HG03175 (cell line): ENCODE results near the gene LBX2.

Source experiments
- ATAC-seq: cut with Tn5 transposase; IDR thresholded peaks from one replicate; pipeline ENCODE4 v1.9.1; 2021; ENCODE audit warnings: mild to moderate bottlenecking, moderate library complexity; ENCODE audit not compliant: unreplicated experiment

Gene LBX2

DNA sequence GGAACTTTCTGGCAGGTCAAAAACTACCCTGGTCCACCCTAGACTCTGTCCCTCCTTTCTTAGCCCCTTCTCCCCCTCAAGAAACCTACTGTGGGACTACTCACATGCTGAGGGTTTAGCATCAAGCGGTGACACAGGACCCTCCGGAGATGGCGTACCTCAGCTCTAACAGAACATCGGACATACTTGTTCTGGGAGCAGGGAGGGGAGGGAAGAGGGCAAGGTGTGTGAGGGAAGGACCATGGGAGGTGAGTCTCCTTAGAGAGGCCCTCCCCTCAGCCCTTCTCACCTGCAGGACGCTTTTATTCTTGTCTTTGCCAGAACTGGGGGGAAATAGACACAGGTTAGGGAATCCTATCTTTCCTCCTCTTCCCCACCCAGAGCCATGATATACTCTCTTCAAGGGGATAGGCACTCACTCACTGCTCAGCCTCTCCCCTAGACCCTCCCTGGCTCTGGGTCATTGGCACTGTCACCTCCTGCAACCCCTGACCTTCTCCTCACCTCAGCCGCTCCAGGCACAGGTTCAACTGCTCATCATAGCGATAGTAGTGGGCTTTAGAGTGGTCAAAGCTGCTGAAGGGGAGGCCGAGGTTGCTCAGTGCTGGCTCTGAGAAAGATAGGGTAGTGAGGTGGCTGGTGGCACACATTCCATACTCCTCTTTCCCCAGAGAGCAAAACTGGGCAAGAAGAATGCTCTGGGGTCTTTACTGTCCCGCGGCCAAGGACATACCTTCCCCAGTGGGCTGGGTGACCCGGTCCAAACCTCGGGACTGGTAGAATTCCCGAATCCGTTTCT lies 6.2 kb upstream of the LBX2 start:
- ATAC-seq: no peak

DNA sequence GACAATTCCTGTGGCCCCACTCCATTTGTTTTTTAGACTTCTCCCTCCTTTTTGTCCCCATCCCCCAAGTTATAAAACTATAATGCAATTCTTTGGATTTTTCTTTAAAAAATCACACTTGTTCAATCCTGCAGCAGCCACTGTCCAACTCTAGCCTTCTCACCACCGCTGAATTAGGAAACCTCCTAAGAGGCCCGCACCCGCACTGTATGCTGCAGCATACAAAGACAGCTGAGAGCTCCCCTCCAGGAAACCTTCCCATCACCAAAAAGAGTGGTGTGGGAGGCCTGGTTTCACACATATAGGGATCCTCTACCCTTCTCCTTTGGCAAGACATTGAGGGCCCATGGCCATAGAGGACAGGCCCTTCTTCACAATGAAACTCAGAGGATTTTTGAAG lies 5.2 kb upstream of the LBX2 start:
- ATAC-seq: no peak

DNA sequence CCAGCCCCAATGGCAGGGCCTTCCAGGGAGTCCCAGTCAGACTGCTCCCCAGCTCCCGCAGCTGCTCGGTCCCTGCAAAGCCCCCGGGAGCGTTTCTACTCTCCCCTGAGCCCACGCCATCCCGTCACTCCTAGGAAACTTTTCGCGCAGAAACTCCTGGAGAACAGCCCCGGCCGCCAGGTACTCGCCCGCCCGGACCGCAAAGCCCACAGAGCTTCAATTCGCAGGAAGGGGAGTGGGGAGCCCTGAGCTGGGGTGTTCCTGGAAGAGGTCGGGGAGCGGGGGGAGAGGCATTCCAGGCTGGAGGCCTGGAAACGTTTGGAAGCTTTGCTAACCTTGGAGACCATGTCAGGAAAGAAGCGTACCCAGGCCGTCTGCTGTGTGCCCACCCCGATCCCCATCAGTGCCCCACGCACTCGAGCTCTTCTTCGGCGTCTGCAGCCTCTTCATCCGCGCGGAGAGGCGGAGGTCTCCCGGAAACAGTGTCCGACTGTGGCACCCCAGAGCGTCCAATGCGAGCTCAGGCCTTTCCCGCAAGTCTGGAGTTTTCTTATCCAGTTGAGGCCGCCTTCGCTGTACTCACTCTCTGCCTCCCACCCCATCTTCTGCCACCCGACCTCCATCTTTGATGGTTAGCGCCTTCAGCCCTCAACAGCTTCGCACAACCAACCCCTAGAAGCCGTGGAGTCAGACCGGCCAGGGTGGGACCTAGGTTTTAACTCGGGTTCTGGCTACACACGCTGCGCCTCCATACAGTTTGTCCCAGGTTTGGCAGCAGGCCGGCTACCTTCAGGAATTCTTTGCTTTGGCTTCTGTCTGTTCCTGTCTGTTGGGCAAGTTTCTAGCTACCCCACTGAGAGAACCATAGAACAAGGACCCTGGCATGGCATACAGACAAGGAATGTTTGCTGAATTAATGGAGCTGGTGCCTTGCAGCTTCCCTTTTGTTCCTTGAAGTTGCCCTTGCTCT lies 4.4 kb upstream of the LBX2 start:
- no peak for ATAC-seq

DNA sequence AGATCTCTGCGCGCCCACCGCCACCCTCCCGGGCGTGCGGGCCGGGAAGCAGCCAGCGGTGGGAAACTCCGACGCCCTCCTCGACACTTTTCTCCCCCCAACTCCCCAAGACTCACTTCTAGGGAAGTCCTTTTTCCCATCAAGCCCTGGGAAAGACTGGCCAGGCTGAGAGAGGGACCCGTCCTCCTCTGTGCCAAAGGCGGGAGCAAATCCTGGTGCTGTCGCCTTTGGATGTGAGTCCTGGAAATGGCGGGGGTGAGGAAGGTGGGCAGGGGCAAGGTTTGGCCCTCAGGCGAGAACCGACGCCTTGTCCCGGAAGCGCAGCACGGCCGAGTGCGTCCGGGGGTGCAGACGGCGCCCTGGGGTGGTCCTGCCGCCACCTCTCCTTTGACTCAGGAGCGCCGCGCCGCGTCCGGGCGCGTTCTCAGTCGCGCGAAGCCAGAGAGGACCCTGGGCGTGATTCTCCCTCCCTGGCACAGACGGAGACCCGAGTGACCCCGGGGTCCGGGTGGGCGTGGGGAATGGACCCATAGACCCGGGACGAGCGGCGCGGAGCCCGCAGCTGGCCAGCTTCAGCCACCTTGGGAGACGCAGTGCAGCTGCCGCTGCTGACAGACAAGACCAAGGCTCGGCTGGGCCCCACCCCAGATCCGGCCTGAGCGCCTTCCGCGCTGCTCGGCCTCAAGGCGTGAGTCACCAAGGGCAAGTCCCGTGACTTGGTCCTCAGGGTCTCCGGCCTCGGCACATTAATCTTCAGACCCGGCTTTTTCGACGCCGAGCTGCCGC lies 3.5 kb upstream of the LBX2 start:
- ATAC-seq: peak; percentile 29

DNA sequence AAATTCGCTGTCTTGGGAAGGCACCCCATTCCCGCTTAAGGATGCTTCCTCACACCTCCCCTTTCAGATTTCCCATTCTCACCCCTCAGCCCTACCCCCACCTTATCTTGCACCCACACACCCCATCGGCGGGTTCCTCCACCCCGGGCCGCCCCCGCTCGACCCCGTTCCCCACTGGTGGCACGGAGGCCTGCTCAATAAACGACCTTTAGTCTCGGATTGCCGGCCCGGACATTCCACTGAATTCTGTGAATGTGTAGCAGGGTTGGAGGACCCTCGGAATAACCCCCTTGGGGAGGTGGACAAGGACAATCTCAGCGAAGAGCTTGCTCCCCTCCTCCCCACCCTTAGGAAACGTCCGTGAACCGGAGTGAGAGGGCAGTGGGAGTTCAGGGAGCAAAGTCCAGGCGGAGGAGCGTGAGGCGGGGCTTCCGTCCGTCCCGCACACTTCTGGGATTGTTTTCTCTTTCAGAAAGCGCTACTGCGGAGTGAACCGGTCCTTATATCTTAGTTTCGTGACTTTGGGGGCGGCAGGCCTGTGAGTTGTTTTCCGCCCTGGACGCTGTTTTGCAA lies 2.8 kb upstream of the LBX2 start:
- no peak for ATAC-seq

DNA sequence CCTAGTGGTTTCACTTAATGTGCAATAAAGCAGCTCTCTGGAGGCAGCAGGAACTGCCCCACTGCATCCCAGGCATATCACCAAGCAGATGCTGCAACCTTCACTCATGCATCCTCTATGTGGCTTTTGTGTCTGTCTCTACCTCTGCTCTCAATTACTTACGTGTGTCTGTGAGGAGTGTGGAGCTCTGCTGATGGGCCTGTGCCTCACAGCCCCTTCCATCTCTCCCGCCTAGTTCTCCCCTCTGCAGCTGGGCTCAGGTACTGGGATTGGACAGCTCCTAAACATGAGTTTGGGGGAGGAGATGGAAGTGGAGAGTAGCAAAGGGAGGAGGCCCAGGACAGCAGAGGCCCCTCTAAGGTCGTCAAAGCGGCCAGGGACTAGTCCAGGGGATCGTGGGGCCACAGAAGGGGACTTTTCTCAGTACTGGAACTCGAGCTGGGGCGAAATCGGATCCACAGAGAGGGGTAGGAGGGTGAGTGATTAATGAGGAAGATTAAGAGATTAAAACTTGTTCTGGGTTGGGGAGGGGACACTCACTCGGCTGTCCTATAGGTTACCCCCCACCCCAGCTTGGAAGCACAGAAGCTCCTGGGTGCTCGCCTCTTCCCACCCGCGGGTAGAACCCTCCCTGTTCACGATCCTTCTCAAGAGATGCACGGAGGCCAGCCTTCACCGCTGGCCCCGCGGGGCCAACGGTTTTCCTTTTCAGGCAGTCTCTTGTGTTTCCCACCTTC lies 2.1 kb upstream of the LBX2 start:
- no peak for ATAC-seq

DNA sequence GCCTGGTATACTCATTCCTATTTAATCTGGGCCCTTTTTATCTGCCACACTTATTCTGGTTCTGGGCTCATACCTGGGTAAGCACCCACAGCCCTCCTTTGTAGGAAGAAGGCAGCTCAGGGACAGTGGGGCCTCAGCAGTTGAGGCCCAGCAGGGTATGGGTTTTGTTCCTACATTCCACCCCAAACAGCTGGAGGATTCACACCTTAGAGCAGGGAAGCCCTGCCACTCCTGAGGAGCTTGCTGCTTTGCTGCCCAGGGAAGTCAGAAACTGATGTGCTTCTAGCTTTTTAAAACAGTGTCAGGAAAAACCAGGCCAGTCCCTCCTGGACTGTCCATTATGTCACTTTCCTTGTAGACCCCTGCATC lies 1.2 kb upstream of the LBX2 start:
- ATAC-seq: no peak

DNA sequence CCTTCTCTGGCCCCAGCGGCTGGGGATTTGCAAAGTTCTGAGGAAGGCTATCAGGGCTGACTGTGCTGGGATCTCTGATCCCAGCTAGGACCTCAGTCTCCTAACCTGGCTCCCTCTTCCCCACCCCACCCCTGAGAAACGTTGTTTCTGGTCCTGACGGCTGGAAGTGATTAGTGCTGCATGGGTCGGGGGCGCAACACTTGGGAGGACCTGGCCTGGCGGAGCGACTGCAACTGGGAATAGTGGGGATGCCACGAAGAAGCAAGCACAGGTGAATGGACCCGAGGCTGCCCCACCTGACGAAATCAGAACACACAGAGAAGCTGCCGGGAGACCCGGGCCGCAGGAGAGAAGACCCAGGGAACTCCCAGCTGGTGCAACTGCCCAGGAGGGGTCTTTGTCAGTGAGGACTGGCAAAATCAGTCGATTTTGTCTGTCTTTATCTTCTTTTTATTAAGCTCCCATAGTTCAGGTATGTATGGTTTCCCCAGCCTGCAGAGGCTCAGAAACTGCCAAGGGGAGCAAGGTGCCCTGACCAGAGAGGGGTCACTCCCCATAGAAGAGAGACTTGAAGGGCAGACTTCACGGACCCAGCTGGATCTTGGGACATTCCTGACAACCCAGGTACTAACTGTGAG lies 656 bp upstream of the LBX2 start:
- no peak for ATAC-seq

DNA sequence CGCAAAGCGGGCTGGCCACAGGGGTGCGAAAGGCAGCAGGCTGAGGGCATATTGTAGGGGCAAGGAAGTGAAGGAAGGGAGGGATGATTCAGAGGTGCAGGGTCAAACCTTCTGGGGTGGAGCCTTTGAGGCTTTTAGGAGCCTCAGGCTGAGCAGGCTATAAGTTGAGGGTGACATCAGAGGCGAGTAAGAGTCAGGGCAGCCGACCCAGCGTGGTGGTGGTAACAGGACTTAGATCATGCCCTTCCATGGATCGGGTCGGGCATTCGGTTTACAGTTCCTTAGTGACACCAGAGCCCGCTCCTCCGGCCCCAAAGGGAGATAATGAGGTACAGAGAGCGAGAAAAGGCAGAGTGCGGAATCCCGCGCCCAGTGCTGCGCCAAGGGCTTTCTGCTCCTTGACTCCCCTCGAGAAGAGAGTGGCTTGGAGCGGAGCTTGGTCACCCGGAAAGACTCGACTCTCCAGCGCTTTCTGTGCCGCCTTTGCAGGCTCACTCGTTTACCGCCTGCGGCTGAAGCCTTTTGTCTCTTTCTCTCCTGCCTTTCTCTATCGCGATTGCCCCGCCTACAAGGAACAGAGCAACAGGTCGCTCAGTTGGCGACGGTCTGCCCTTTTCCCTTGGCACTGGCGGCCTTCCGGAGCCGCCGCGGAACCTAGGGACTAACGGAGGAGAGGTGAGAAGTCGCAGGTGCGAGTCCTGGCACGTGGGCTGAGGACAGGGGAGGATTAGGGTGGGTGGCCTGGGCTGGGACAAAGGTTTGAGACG lies 720 bp downstream of the LBX2 start:
- peak; percentile 28 for ATAC-seq

DNA sequence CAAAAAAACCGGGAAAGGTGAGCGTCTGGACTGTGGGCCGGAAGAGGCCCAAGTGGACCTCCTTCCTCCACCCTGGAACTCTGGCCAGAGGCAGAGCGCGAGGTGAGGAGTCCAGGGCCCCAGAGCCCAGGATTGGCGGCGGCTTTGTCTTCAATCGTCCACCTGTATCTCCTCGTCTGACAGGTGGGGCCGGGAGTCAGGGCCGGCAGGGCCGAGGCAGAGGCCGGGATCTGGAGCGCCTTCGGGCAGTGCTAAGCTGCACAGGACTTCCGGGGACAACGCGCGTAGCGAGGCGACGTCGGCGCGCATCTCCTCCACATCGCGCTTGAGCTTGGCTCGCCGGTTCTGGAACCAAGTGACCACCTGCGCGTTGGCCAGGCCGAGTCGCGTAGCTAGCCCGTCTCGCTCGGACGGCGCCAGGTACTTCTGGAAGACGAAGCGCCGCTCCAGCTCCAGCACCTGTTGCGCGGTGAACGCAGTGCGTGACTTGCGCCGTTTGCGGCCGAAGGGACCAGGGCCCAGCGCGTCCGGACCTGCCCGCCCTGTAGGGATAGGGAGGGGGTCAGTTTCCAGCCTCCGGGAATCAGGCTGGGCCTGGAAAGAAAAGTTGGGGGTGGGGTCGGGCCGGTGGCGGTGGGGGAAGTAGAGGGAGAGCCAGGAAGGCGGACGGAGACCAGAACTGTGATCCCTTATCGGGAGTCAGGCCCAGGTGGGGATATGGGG lies 1.5 kb downstream of the LBX2 start:
- no peak for ATAC-seq

DNA sequence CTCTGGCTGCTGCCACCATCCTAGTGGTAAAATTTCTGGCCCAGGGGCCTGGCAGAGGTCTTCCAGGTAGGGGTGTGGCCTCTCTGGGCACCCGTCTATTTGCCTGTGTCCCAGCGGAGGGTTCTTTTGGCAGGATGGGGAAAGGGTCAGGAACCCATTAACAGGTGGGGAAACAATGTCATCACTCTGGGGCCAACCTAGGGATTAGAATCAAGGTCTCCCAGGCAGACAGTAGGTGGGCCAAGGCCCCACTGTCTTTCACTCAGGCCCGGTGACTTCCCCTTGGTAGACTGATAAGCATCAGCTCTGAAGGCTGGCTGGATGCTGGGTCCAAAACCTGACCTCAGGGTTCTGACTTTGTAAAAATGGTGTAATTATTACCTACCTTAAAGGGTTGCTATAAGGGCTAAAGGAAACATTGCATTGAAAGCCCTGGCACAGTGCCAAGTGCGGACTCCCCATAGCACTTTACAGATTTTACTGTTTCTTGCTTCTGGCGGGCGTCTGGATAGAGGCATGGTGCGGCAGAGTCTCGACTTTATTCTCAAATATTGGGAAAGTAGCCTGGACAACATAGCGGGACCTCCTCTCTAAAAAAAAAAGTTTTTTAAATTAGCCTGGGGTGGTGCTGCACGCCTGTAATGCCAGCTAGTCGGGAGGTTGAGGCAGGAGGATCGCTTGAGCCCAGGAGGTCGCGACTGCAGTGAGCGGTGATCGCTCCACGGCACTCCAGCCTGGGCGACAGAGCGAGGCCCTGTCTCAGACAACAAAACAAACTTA lies 2.2 kb downstream of the LBX2 start:
- ATAC-seq: no peak

DNA sequence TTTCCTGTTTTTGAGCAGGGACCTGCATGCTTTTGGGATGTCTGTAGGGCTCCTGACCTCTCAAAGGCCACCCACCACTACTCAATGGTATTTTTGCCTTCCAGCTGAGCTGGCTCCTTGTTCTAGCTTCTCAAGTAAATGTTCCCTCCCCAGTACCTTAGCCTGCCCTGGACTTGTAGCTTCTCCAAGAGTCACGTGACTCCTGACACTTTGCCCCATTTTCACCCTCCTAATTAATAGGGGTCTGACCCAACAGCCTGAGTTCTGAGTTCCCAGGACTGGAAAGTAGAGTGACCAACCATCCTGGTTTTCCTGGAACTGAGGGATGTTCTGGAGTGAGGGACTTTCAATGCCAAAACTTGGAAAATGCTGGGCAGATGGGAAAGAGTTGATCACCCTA lies 4.0 kb downstream of the LBX2 start:
- no peak for ATAC-seq

DNA sequence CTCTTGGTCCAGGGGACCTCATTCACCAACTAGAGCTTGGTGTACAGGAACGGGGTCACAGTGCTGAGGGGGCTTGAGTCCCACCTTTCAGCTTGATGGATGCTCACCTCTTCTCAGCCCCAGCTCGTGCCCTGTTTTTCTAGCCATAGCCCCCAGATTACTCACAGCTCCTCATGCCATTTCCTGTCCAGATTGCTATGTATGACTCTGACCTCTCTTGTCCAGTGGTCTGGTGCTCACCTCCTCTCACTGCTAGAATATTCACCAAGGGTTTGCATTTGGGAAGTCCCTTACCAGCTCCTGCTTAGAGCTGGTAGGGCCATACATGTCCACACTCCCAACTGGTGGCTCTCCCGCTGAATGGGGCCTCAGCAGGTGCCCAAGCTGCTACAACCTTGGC lies 5.9 kb downstream of the LBX2 start:
- ATAC-seq: no peak

DNA sequence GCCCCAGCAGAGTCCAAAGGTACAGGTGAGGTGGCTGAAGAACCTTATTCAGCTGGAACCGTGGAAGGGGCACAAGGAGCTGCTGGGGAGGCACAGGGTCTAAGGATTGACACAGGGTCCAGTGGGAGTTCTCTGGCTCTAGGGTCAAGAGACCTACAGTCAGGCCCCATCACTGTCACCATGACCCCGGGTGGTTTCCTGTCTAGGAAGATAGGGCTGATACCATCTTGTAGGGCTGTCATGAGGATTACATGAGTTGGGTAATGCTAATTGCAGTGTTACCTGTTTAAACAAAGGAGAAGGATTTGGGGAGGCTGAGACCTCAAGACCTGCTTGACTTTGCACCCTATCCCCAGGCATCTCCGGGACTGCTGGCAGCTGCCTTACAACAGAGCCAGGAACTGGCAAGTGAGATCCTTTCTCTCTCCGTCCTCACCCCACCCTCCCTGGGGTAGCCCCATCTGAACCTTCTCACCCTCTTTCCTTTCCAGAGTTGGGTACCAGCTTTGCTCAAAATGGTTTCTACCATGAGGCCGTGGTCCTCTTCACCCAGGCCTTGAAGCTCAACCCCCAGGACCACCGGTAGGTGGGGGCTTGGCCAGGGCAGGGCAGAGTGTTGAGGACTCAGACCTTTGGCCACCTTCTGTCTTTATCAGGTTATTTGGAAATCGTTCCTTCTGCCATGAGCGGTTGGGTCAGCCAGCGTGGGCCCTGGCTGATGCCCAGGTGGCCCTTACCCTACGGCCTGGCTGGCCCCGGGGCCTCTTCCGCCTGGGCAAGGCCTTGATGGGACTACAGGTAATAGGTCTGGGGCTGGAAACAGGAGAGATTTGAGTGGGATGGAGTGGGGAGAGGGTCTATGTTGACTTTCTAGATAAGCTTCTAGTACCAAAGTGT lies 7.5 kb downstream of the LBX2 start:
- no peak for ATAC-seq

DNA sequence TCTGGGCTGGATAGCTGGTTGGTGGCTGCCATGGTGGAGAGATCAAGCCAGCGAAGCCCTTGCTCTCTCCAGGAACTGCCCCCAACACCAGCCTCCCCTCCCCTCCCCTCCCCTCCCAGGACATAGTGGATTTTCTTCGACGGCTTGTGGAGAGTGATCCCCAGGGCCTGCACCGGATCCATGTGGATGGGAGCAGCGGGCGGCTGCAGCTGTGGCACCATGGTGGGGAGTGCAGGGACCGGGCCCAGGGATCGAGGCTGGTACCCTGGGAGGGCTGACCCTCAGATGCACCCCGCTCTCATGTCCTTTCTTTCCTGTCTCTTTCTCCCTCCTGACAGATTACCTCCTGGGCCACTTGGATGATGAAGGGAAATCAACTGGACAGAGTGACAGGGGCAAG lies 9.5 kb downstream of the LBX2 start:
- ATAC-seq: no peak

DNA sequence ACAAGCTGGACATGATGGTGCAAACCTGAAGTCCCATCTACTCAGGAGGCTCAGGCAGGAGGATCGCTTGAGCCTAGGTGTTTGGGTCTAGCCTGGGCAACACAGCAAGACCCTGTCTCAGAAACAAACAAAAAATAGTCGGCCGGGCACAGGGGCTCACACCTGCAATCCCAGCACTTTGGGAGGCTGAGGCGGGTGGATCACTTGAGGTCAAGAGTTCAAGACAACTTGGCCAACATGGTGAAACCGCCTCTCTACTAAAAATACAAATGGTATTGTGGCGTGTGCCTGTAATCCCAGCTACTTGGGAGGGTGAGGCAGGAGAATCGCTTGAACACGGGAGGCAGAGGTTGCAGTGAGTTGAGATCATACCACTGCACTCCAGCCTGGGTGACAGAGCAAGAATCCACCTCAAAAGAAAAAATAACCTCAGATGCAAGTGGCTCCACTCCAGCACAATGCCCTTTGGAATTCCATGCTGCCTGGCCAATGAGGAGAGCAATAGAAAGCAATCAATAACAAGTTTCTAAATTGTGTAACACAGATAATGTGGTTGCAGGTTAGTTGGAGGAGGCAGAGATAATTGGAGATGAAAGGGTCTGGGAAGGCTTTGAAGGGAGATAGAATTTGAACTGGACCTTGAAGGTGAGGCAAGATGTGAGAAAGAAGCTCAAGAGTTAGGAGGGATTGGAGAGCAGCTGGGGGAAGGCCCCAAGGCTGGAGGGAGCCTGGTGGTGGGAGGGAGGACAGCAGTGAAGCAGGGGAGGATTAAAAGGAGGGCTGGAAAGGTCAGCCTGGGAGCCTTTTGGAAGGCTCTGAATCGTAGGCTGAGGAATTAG lies 10.5 kb downstream of the LBX2 start:
- ATAC-seq: no peak
